SH-SY5Y (cell line): Measurements from ENCODE around the gene SEC22A.

ENCODE experiments used
- GATA2 ChIP-seq: IDR thresholded peaks from 2 replicates; pipeline ENCODE4 v1.6.1; 2011; ENCODE audit warnings: mild to moderate bottlenecking, low read depth, low read length
- GATA3 ChIP-seq: IDR thresholded peaks from 2 replicates; pipeline ENCODE4 v1.6.1; 2011; ENCODE audit warnings: low read depth, mild to moderate bottlenecking, low read length, moderate library complexity

DNA sequence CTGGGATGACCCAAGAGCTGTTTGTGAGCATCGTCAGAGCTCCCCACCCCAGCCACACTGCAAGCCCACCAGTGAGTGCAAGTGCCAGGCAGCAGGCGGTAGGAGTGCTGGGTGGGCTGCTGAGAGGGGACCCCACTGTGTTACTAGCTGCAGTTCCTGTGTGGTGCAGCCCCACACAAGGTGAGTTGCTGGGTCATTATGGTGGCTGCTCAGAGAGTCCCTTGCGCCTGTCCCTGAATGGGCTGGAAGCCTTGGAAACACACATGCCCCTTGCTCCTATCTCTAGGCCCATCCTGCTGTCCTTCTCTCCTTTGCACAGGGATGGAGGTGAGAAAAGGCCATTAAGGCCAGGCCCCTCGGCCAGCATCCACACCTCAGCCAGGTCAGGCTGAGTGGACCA, 83.7 kb downstream of the SEC22A start:
- TF ChIP-seq GATA2 (no peak), GATA3 (no peak)
